ENCODE measurements around the gene NRXN3. TPM values are rescaled to one million over a fixed set of nuclear protein-coding genes. Genes with fewer than 3 reads are reported as not detected.

Gene NRXN3
- total RNA-seq, 3 donors from 2014 or later, result 2.1 to 27.3 (median 2.6) TPM

GRCh38 chr14:78345131-78345744, 175.1 kb downstream of the NRXN3 start:
- no peak for TF ChIP-seq CTCF (IDR thresholded peaks at IDR 0.05)
- intact Hi-C loops (cut with DNase I, micrococcal nuclease), result no loop called here
- ATAC-seq (no peak), DNase-seq (no peak)
- Histone ChIP-seq H3K9me3 (no peaks in the 10 kb centered on the region), H3K4me1 (ENCODE audit: low read depth) (no peaks in the 10 kb centered on the region), H3K36me3 (ENCODE audit: low read depth) (no peaks in the 10 kb centered on the region), H3K4me3 (no peak overlapping the region)

GRCh38 chr14:78346747-78347146, 176.6 kb downstream of the NRXN3 start:
- no peak for TF ChIP-seq CTCF (IDR thresholded peaks at IDR 0.05)
- ATAC-seq (no peak), DNase-seq (no peak)
- intact Hi-C loops (cut with DNase I, micrococcal nuclease), result no loop called here
- H3K4me1 ChIP-seq (ENCODE audit: low read depth), result no peaks in the 10 kb centered on the region
- H3K36me3 ChIP-seq (ENCODE audit: low read depth), result no peaks in the 10 kb centered on the region
- no peaks in the 10 kb centered on the region for H3K9me3 ChIP-seq
- H3K4me3 ChIP-seq, result no peak overlapping the region

GRCh38 chr14:78355109-78355508, 184.9 kb downstream of the NRXN3 start:
- H3K4me1 ChIP-seq (ENCODE audit: low read depth), result no peaks in the 10 kb centered on the region
- intact Hi-C loops (cut with DNase I, micrococcal nuclease), result no loop called here

GRCh38 chr14:78356391-78356790, 186.2 kb downstream of the NRXN3 start:
- DNase-seq (no peak), ATAC-seq (no peak)
- Histone ChIP-seq H3K9me3 (no peaks in the 10 kb centered on the region), H3K36me3 (ENCODE audit: low read depth) (no peaks in the 10 kb centered on the region), H3K4me3 (no peak overlapping the region), H3K4me1 (ENCODE audit: low read depth) (no peaks in the 10 kb centered on the region)
- no peak for TF ChIP-seq CTCF (IDR thresholded peaks at IDR 0.05)
- intact Hi-C loops (cut with DNase I, micrococcal nuclease), result no loop called here

More at GRCh38 chr14:78355109-78355508, 184.9 kb downstream of the NRXN3 start:
- H3K36me3 ChIP-seq (ENCODE audit: low read depth), result no peaks in the 10 kb centered on the region
- H3K4me3 ChIP-seq, result no peak overlapping the region
- no peaks in the 10 kb centered on the region for H3K9me3 ChIP-seq
- ATAC-seq (no peak), DNase-seq (no peak)
- TF ChIP-seq CTCF (IDR thresholded peaks at IDR 0.05), result no peak

GRCh38 chr14:78358591-78358990, 188.4 kb downstream of the NRXN3 start:
- TF ChIP-seq CTCF (IDR thresholded peaks at IDR 0.05), result no peak
- no peaks in the 10 kb centered on the region for H3K9me3 ChIP-seq
- DNase-seq (no peak), ATAC-seq (no peak)
- H3K36me3 ChIP-seq (ENCODE audit: low read depth), result no peaks in the 10 kb centered on the region
- intact Hi-C loops (cut with DNase I, micrococcal nuclease), result no loop called here
- H3K4me1 ChIP-seq (ENCODE audit: low read depth), result no peaks in the 10 kb centered on the region
- H3K4me3 ChIP-seq, result no peak overlapping the region

- ATAC-seq (no peak), DNase-seq (no peak)
- H3K4me3 ChIP-seq, result no peak overlapping the region
- no peaks in the 10 kb centered on the region for H3K9me3 ChIP-seq
- H3K36me3 ChIP-seq (ENCODE audit: low read depth), result no peaks in the 10 kb centered on the region
- intact Hi-C loops (cut with DNase I, micrococcal nuclease), result no loop called here
- no peaks in the 10 kb centered on the region for H3K4me1 ChIP-seq (ENCODE audit: low read depth)
- no peak for TF ChIP-seq CTCF (IDR thresholded peaks at IDR 0.05)
Measured at GRCh38 chr14:78359581-78359980, 189.4 kb downstream of the NRXN3 start.
